Hepatocyte (in vitro differentiated cells): Measurements from ENCODE around the gene SLC47A2. TPM values are rescaled to one million over a fixed set of nuclear protein-coding genes. Genes with fewer than 3 reads are reported as not detected.

Experiments used
- DNase-seq: peaks from one replicate; pipeline ENCODE4 v3.0.0-alpha.2; 2016; ENCODE audit warnings: low spot score
- H2AFZ ChIP-seq: fragments of 200-600 bp; sonication (generic); 2 replicates; pipeline ENCODE4 v1.6.0; 2016; ENCODE audit warnings: antibody characterized with exemption, mild to moderate bottlenecking
- H3K27ac ChIP-seq: fragments of 200-600 bp; sonication (generic); 2 replicates; pipeline ENCODE4 v1.5.1; 2016; ENCODE audit warnings: mild to moderate bottlenecking
- H3K27me3 ChIP-seq: fragments of 200-600 bp; sonication (generic); 2 replicates; pipeline ENCODE4 v1.6.1; 2016
- H3K36me3 ChIP-seq: fragments of 200-600 bp; sonication (generic); replicated peaks from 2 replicates; pipeline ENCODE4 v1.5.1; 2016; ENCODE audit warnings: low read depth; ENCODE audit not compliant: insufficient read depth
- H3K4me1 ChIP-seq: fragments of 200-600 bp; sonication (generic); 2 replicates; pipeline ENCODE4 v1.5.1; 2016; ENCODE audit warnings: mild to moderate bottlenecking, moderate library complexity; ENCODE audit not compliant: insufficient read depth
- H3K4me2 ChIP-seq: fragments of 200-600 bp; sonication (generic); 2 replicates; pipeline ENCODE4 v1.6.0; 2016
- H3K4me3 ChIP-seq: fragments of 200-600 bp; sonication (generic); 2 replicates; pipeline ENCODE4 v1.5.1; 2016; ENCODE audit warnings: mild to moderate bottlenecking
- H3K79me2 ChIP-seq: fragments of 200-600 bp; sonication (generic); 2 replicates; pipeline ENCODE4 v1.6.0; 2017; ENCODE audit warnings: mild to moderate bottlenecking
- H3K9me2 ChIP-seq: fragments of 200-600 bp; sonication (generic); replicated peaks from 2 replicates; pipeline ENCODE4 v1.6.0; 2017; ENCODE audit warnings: mild to moderate bottlenecking; ENCODE audit not compliant: insufficient read depth
- H3K9me3 ChIP-seq: fragments of 200-600 bp; sonication (generic); 2 replicates; pipeline ENCODE4 v1.5.1; 2016; ENCODE audit warnings: low read depth, mild to moderate bottlenecking
- H4K20me1 ChIP-seq: fragments of 200-600 bp; sonication (generic); 2 replicates; pipeline ENCODE4 v1.6.0; 2016; ENCODE audit warnings: mild to moderate bottlenecking; ENCODE audit not compliant: insufficient read depth, poor library complexity, severe bottlenecking
- EZH2 ChIP-seq: fragments of 200-600 bp; sonication (generic); IDR thresholded peaks from 2 replicates; pipeline ENCODE4 v1.6.1; 2016; ENCODE audit warnings: antibody characterized with exemption, mild to moderate bottlenecking, borderline replicate concordance
- EZH2phosphoT487 ChIP-seq: fragments of 200-600 bp; sonication (generic); IDR thresholded peaks from one replicate; pipeline ENCODE4 v1.6.1; 2018; ENCODE audit warnings: antibody characterized with exemption, mild to moderate bottlenecking, low read depth, moderate library complexity; ENCODE audit not compliant: unreplicated experiment, severe bottlenecking
- WGBS: methylation state at CpG from one replicate; pipeline ENCODE4 v1.1.6; 2016; ENCODE audit warnings: low lambda C conversion rate; ENCODE audit errors: missing lambda C conversion rate; 5-methylcytosine and 5-hydroxymethylcytosine counted together
- polyA plus RNA-seq: library from polyadenylated mRNA; unstranded; fragments of >200 nt; fragmentation: Nextera tagmentation; extraction: Ambion mirVana; gene quantifications from 2 replicates; pipeline ENCODE4 v1.2.1, GENCODE V29; 2016
- total RNA-seq: library from RNA; depleted of rRNA; stranded (reverse); fragments of >200 nt; gene quantifications from 2 replicates; pipeline ENCODE4 v1.2.3, GENCODE V29; 2014
- TF ChIP-seq, protein P1 (sequence below): fragments of 200-600 bp; sonication (generic); IDR thresholded peaks from 2 replicates; pipeline ENCODE4 v1.5.1; 2016; ENCODE audit warnings: antibody characterized with exemption, mild to moderate bottlenecking; ENCODE audit not compliant: poor library complexity

SLC47A2 gene
- total and polyA plus RNA-seq, 2 experiments from 2014 or later: 0.07 TPM; not detected in 1

DNA sequence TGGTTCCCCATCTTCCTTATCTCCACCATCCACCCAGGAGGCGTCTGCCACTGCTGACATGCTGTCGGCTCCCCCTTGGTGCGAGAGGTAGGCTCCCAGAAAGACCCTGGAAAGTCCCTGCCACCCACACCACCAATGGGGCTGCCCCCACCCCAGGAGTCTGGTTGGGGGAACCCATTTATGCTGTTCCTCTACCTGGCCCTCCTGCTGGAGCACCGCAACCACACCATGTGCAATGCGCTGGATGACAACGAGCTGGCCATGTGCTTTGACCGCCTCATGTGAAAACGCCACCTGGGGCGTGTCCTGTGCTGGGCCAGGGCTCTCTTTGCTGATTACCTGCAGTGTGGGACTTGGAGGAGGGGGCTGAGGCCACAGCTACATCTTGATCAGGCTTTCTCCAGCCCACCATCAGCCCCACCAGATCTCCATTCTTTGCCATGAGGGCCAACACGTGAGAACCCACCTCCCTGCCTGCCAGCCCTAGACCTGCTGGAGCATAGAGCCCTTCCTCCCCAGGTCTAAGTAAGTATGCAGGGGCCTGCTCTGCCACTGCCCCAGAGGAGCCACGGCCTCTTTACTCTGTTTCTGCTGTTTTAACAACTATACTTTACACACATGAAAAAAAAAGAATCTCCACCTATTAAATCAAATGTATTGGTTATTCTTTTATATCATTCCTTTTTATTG is 39.6 kb upstream of the SLC47A2 start:
- Histone ChIP-seq H3K4me2 (no peak overlapping the region), H3K4me1 (no peaks in the 10 kb centered on the region), H4K20me1 (no peaks in the 10 kb centered on the region), H3K9me2 (no peaks in the 10 kb centered on the region), H3K9me3 (no peaks in the 10 kb centered on the region), H2AFZ (no peak overlapping the region), H3K79me2 (no peaks in the 10 kb centered on the region), H3K36me3 (no peaks in the 10 kb centered on the region), H3K27ac (no peak overlapping the region), H3K4me3 (no peak overlapping the region), H3K27me3 (no peaks in the 10 kb centered on the region)
- TF ChIP-seq EZH2phosphoT487 (no peak), EZH2 (no peak)
- TF ChIP-seq, protein P1, sequence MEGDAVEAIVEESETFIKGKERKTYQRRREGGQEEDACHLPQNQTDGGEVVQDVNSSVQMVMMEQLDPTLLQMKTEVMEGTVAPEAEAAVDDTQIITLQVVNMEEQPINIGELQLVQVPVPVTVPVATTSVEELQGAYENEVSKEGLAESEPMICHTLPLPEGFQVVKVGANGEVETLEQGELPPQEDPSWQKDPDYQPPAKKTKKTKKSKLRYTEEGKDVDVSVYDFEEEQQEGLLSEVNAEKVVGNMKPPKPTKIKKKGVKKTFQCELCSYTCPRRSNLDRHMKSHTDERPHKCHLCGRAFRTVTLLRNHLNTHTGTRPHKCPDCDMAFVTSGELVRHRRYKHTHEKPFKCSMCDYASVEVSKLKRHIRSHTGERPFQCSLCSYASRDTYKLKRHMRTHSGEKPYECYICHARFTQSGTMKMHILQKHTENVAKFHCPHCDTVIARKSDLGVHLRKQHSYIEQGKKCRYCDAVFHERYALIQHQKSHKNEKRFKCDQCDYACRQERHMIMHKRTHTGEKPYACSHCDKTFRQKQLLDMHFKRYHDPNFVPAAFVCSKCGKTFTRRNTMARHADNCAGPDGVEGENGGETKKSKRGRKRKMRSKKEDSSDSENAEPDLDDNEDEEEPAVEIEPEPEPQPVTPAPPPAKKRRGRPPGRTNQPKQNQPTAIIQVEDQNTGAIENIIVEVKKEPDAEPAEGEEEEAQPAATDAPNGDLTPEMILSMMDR: no peak
- DNase-seq: no peak
- 89% methylated on average over 11 of the region's 11 CpGs for whole genome bisulfite sequencing

DNA sequence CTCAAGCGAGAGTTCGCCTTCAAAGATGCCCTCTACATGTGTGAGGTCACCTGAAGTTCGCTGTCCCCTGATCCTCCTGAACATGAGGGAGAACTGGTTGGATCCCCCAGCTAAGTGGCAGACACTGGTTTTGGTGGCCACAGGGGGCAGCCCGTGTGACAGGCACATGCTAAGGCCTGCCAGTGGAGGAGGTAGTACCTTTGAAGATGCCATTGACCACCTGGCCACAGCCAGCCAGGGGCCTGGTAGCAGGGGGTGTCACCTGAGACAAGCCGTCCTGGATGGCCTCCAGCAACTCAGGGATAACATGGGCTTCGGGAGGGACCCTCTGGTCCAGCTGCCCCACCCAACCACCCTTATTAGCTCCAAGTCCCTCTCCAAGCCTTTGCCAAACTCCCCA is 39.0 kb upstream of the SLC47A2 start:
- H3K27me3 ChIP-seq: no peaks in the 10 kb centered on the region
- H3K9me3 ChIP-seq: no peaks in the 10 kb centered on the region
- no peak for DNase-seq
- no peaks in the 10 kb centered on the region for H3K4me1 ChIP-seq
- H3K79me2 ChIP-seq: no peaks in the 10 kb centered on the region
- TF ChIP-seq, protein P1: no peak
- no peak for TF ChIP-seq EZH2phosphoT487
- no peak for TF ChIP-seq EZH2
- no peak overlapping the region for H3K4me2 ChIP-seq
- H2AFZ ChIP-seq: no peak overlapping the region
- H3K27ac ChIP-seq: no peak overlapping the region
- no peak overlapping the region for H3K4me3 ChIP-seq
- WGBS: 81% methylated on average over 6 of the region's 6 CpGs
- H4K20me1 ChIP-seq: no peaks in the 10 kb centered on the region
- no peaks in the 10 kb centered on the region for H3K9me2 ChIP-seq
- no peaks in the 10 kb centered on the region for H3K36me3 ChIP-seq

DNA sequence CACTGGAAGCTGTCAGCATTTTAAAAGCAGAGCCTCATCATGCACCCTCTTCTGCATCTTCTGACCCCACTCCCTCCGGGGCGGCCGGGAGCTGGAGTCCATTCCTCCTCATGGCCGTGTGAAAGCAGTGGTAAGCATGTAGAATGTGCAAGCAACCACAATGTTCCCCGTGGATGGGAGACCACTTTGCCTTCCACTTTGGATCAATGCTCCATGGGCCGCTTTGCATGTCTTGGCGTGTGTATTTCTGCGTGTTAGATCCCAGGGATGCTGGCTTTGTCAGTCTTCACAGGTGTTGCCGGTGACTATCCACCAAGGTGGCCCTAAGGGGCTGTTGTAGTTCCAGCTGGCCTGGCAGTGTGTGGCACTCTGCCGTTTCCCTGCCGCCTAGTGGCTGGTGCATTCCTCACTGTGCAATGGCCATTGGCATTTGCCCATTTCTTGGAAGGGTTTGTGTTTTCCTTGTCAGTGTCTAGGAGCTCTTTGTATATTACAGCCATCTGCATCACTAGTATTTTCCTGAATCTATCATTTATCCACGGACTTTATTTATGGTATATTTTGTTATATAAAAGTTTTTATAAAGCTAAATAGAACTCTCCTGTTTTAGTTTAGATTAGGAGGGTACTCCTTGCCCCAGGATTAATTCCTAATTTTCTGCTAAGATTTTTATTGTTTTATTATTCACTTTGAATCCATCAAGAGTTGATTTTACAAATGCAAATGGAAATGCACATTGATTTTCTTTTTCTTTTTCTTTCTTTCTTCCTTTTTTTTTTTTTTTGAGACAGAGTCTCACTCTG is 37.5 kb upstream of the SLC47A2 start:
- Histone ChIP-seq H3K27ac (no peak overlapping the region), H3K9me3 (no peaks in the 10 kb centered on the region), H2AFZ (no peak overlapping the region), H3K27me3 (no peaks in the 10 kb centered on the region), H3K79me2 (no peaks in the 10 kb centered on the region), H3K36me3 (no peaks in the 10 kb centered on the region), H3K4me2 (no peak overlapping the region), H3K9me2 (no peaks in the 10 kb centered on the region), H4K20me1 (no peaks in the 10 kb centered on the region), H3K4me3 (no peak overlapping the region), H3K4me1 (no peaks in the 10 kb centered on the region)
- no peak for DNase-seq
- no peak for TF ChIP-seq EZH2
- TF ChIP-seq, protein P1: no peak
- TF ChIP-seq EZH2phosphoT487: no peak
- WGBS: 92% methylated on average over 12 of the region's 12 CpGs
